HS-5 (cell line): ENCODE data around the gene ROBO1.

ENCODE experiments used
- DNase-seq: peaks from one replicate; pipeline ENCODE4 v3.0.0-alpha.2; 2012; ENCODE audit warnings: low read depth

The ROBO1 gene

DNA sequence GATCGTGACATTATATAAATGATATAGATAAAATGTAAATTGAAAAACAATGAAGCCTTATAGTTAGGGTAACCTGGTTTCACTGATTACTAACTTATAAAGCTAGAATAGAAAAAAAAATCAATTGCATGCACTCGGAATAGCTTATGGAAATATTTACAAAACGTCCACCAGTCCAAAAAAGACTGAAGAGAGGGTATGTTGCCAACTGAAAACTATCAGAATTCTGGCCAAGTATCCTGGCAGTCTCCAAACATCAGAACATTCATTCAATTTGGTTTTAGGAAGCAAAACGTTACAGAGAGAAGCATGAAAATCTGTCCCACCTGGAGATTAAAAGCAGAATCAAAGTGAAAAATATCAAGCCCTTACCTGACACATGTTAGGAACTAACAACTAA, 892.4 kb downstream of the ROBO1 start:
- DNase-seq = no peak

DNA sequence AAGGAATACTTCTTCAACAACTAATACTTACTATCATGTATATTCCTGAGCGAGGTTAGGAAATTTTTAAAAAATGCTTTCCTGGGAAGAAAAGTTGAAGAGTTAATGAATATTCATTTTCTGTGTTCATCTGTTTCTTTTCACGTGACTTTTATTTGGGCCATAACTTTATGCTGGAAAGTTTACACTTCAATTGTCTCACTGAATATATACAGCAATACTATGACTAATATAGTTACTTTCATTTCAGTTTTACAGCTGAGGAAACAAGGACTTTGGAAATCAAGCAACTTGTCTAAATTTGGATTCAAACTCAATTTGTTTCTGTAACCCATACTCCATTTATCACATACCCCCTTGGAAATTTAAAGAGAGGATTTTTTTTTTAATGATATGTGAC, 894.2 kb downstream of the ROBO1 start:
- DNase-seq = no peak

GRCh38 chr3:78872195-78872594, 895.6 kb downstream of the ROBO1 start:
- no peak for DNase-seq

- DNase-seq = no peak
Observed at GRCh38 chr3:78871048-78871447, 896.8 kb downstream of the ROBO1 start.

GRCh38 chr3:78870484-78870883, 897.3 kb downstream of the ROBO1 start:
- DNase-seq = no peak

DNA sequence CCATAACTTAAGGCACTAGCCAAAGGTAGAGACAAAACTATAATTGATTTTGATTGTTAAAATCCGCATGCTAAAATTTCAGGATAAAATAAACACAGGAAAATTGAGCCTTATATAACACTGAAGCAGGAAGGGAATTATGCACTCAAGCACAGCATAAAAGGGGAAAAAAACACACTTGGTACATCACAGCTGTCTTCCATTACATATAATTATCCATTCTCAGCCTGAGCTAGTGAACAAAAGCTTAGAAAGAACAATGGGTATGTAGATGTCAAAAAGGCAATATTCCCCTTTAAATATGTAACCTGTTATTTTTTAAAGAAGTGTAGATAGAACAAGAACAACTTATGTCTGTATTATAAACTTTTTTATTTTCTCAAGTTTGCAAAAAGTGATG, 899.2 kb downstream of the ROBO1 start:
- DNase-seq = no peak

DNA sequence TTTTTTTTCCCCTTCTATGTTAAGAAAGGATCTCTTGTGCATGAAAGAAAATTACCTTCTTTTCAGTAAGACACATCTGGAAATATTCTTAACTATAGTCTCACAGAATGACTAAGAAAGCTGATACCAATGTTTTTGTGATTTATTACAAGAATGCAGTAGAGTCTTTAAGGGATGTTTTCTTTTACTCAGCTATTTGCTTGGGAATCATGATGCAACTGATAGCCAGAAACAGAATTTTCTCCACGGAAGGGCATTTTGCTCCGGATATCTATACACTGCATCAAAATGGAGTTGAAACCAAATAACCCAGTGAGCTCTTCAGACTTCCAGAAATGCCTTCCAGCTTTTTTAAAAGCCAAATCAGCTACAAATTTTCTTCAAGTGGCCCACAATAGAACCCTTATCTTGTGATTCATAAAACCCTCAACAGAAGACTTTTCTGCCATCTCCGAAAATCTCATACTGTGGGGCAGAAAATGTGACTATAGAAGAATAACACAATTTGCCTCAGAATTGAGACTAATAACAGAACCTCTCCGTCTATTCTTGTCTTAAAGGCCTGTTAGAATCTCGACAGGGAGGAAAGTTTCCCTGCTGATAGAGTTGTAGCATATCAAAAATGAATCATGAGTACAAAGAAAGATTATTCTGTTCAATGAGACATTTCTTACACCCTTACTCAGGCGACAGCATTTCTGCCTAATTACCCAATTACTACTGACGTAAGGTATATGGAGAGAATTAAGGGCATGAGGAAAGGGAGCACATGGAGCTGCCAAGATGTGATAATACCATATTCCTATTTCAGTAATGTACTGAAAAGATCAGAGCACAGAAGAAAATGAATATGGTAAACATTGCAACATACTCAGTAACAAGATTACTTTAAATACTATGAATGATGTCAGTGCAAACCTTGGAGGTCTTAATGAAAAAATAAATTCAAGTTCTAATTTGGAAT, 900.1 kb downstream of the ROBO1 start:
- no peak for DNase-seq

- DNase-seq = no peak
Observed at GRCh38 chr3:78863306-78864203, 904.2 kb downstream of the ROBO1 start.

- no peak for DNase-seq
Observed at GRCh38 chr3:78861156-78861555, 906.6 kb downstream of the ROBO1 start.

GRCh38 chr3:78860567-78860966, 907.2 kb downstream of the ROBO1 start:
- no peak for DNase-seq

GRCh38 chr3:78858910-78859309, 908.9 kb downstream of the ROBO1 start:
- DNase-seq = no peak

DNA sequence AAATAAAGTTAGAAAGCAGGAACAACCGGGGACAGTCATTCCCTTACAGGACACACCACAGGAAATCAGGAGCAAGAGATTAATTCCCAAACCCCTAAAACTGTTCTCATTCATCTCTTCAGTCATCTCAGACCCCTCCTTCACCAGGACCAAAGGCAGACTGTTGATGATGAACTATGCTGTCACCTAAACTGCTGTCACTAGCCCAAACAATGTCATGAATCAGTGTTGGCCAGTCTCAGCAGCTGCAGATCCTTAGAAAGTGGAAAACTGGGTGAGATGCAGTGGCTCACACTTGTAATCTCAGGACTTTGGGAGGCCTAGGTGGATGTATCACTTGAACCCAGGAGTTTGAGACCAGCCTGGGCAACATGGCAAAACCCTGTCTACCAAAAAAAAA, 909.6 kb downstream of the ROBO1 start:
- DNase-seq = no peak

DNA sequence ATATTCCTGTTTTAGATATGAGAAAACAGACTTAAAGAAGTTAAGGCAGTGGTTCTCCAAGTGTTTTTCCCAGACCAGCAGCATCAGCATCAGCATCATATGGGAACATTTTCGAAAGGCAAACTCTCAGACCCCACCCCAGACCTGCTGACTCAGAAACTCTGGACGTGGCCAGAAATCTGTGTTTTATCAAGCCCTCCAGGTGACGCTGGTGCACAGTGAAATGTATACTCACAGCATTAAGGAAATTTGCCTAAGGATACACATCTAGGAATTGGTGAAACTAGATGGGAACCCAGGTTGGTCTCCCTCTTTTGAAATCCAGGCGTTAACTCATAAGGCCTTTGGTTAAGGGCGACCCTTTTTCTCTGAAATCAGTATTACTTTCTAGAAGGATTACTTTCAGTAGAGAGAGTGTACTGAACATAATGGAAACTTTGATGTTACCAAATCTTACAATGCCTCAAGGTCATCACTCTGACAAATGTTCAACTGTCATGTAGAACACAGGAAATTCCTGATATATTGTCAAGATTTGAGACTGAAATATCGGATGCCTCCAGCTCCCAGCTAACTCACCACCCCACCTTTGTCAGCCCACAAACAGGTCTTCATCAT, 910.2 kb downstream of the ROBO1 start:
- DNase-seq = no peak

DNA sequence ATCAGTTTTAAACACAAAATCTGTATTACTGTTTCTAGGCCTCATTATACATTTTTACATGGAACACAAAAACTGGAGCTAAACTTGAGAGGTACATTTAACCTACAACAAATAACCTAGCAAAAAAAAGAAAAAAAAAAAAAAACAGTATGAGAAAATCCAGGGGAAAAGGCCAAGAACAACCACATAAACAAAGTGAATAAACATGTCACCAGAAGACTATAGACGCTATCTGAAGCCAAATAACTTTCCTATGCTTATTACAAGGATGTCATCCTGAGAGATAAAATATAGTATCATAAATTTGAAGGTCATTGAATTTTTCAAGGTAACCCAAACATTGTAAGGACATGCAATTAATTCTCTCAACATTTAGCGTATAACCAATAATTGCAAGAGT, 911.6 kb downstream of the ROBO1 start:
- DNase-seq = no peak

- DNase-seq = no peak
Observed at GRCh38 chr3:78855190-78855589, 912.6 kb downstream of the ROBO1 start.

DNA sequence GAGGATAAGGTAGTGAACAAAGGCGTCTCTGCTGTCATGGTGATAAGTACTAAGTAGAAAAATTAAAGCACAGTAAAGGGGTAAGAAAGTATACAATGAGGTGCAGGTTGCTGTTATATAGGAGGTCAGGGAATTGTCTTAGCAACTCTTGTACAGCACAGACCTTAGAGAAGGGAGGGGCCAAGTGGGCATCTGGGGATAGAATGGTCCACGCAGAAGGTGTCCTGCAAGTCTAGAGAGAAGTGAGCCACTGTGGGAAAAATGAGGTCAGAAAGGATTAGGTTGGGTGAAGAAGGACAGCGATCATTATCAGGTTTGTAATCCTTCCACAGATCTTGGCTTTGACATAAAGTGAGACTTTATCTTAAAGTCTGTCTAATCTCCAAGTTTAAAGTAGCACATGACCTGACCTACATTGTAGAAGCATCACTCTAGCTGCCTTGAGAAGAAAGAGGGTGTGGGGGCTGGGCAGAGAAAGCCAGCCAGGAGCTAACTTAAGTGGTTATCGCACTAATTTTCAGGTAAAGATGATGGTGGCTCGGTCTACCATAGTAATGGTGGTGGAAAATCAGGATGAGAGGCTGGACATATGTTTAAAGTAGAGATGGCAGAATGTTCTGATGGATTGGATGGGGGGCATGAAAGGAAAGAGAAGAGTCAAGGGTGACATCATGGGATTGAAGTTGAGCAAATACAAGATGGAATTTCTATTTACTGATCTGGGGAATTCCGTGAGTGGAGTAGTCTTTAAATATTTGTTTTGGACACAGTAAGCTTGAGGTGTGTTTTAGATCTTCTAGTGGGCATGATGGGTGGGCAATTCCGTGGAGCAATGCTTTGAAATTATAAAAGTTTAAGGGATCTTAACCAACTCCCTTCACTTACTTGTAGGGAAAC, 919.2 kb downstream of the ROBO1 start:
- DNase-seq = no peak

- DNase-seq = no peak
Observed at GRCh38 chr3:78847603-78848002, 920.2 kb downstream of the ROBO1 start.

GRCh38 chr3:78847203-78847602, 920.6 kb downstream of the ROBO1 start:
- DNase-seq = no peak

DNA sequence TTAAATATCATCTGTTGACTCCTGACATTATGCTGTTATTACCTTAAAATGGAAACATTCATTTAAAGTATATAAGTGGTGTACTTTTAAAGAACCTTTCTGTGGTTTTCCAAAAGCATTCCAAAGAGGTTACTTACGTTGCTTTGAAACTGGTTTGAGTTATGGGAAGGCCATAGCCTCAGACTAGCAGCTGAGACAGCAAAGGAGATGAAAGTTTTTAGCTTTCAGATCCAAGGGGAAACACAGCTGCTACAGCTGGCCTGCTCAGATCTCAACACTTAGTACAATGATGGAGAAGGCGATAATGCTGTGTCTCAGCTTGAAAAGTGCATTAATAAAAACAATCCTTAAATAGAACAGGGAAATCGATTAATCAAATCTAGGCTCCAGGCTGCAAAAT, 921.1 kb downstream of the ROBO1 start:
- DNase-seq = no peak

GRCh38 chr3:78845605-78846004, 922.2 kb downstream of the ROBO1 start:
- DNase-seq = no peak

DNA sequence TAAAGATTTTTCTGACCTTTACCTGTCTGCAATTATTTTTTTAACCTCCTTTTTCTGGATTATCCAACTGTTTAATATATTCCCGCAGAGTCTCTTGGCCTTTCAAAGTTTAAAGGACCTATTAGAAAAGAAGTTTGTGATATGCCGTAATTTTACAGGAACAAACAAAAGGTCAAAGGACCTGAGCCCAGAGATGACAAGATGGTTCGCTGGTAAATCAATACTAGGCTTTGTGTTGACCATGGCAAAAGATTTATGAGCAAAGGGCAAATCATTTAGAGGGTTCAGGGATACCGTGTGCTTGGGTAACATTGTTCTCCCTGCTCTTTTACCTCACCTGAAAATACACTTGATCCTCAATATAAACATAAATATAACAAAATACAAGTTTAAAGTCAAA, 923.5 kb downstream of the ROBO1 start:
- DNase-seq = no peak
